GM10266 (cell line): Measurements from ENCODE around the gene NRP1.

Experiments
- DNase-seq: peaks from one replicate; pipeline ENCODE4 v3.0.0; 2012; ENCODE audit errors: extremely low spot score
- CTCF ChIP-seq: IDR thresholded peaks from 2 replicates; pipeline ENCODE4 v1.5.1; 2012; ENCODE audit warnings: mild to moderate bottlenecking, low read depth; ENCODE audit not compliant: control insufficient read depth, insufficient read depth; ENCODE audit errors: missing control alignments

NRP1 gene

GRCh38 chr10:33330543-33331378 is 3.7 kb downstream of the NRP1 start:
- peak; percentile 73 for DNase-seq
- peak; percentile 93 for TF ChIP-seq CTCF

GRCh38 chr10:33329178-33329577 is 5.3 kb downstream of the NRP1 start:
- no peak for DNase-seq
- no peak for TF ChIP-seq CTCF

GRCh38 chr10:33328253-33328652 is 6.2 kb downstream of the NRP1 start:
- DNase-seq = no peak
- no peak for TF ChIP-seq CTCF

GRCh38 chr10:33327751-33328150 is 6.7 kb downstream of the NRP1 start:
- DNase-seq = no peak

GRCh38 chr10:33326933-33327332 is 7.5 kb downstream of the NRP1 start:
- no peak for DNase-seq
- TF ChIP-seq CTCF = no peak

More at GRCh38 chr10:33327751-33328150, 6.7 kb downstream of the NRP1 start:
- TF ChIP-seq CTCF = peak; percentile 20

GRCh38 chr10:33325929-33326328 is 8.5 kb downstream of the NRP1 start:
- TF ChIP-seq CTCF = no peak
- DNase-seq = no peak

GRCh38 chr10:33323721-33324120 is 10.7 kb downstream of the NRP1 start:
- no peak for TF ChIP-seq CTCF
- DNase-seq = no peak
